Activated CD4-positive, CD25-positive, alpha-beta regulatory T cell treated with anti-CD3 and anti-CD28 coated beads, Interleukin-2, amount 50 U/mL, for 16 hours (primary cell): Measurements from ENCODE around the gene RAB15.

Experiments
- DNase-seq: peaks from one replicate; pipeline ENCODE4 v3.0.0-alpha.2; 2020; ENCODE audit warnings: low read depth, low spot score

RAB15 gene

GRCh38 chr14:64971943-64972791, at the start of gene RAB15:
RAB15 (minus strand) TSS chr14:64972336; CDS start chr14:64972076, 260 bp downstream.
- no peak for DNase-seq

- no peak for DNase-seq
Observed at GRCh38 chr14:65019944-65020566, 47.9 kb upstream of the RAB15 start.

- no peak for DNase-seq
Observed at GRCh38 chr14:65016471-65016870, 44.3 kb upstream of the RAB15 start.

- DNase-seq: no peak
Observed at GRCh38 chr14:65015391-65015790, 43.3 kb upstream of the RAB15 start.

GRCh38 chr14:65012353-65012752, 40.2 kb upstream of the RAB15 start:
- DNase-seq: no peak

- DNase-seq: no peak
Observed at GRCh38 chr14:65011538-65011937, 39.4 kb upstream of the RAB15 start.

GRCh38 chr14:65010211-65010931, 38.2 kb upstream of the RAB15 start:
- DNase-seq: no peak

GRCh38 chr14:65007202-65007601, 35.1 kb upstream of the RAB15 start:
- no peak for DNase-seq

- DNase-seq: no peak
Observed at GRCh38 chr14:65006261-65006721, 34.2 kb upstream of the RAB15 start.

GRCh38 chr14:65003394-65003793, 31.3 kb upstream of the RAB15 start:
- DNase-seq: no peak

- no peak for DNase-seq
Observed at GRCh38 chr14:65002586-65003210, 30.6 kb upstream of the RAB15 start.

- no peak for DNase-seq
Observed at GRCh38 chr14:65001723-65002122, 29.6 kb upstream of the RAB15 start.

GRCh38 chr14:65000898-65001591, 28.9 kb upstream of the RAB15 start:
- DNase-seq: no peak

GRCh38 chr14:64998455-64998931, 26.4 kb upstream of the RAB15 start:
- no peak for DNase-seq

- DNase-seq: no peak
Observed at GRCh38 chr14:64997108-64997794, 25.1 kb upstream of the RAB15 start.

- DNase-seq: no peak
Observed at GRCh38 chr14:64995291-64995690, 23.2 kb upstream of the RAB15 start.

- DNase-seq: no peak
Observed at GRCh38 chr14:64994540-64994939, 22.4 kb upstream of the RAB15 start.

- no peak for DNase-seq
Observed at GRCh38 chr14:64993266-64993930, 21.3 kb upstream of the RAB15 start.

GRCh38 chr14:64992328-64992885, 20.3 kb upstream of the RAB15 start:
- DNase-seq: no peak

GRCh38 chr14:64990939-64991338, 18.8 kb upstream of the RAB15 start:
- DNase-seq: no peak
